Hematopoietic multipotent progenitor cell treated with erythropoietin and hydrocortisone succinate and interleukin-3 and kit ligand, for 17 days (in vitro differentiated cells): ENCODE results near the gene MAMDC4.
"Not testable (repeated sequence)": the region's sequence is repeated elsewhere in the genome, so short reads cannot be mapped to it uniquely, and the experiment has no call there.

Experiments
- DNase-seq: peaks from one replicate; pipeline ENCODE4 v3.0.0-alpha.2; 2015; ENCODE audit warnings: low spot score

Gene MAMDC4

GRCh38 chr9:136851941-136852663 lies at the start of gene MAMDC4:
MAMDC4 (plus strand) TSS chr9:136852346; CDS start chr9:136852417, 71 bp downstream.
- DNase-seq = no peak

- DNase-seq = not testable (repeated sequence)
Observed at GRCh38 chr9:136803009-136803550, 49.1 kb upstream of the MAMDC4 start.

- DNase-seq = no peak
Observed at GRCh38 chr9:136803551-136804508, 48.3 kb upstream of the MAMDC4 start.

- no peak for DNase-seq
Observed at GRCh38 chr9:136804509-136805206, 47.5 kb upstream of the MAMDC4 start.

GRCh38 chr9:136805207-136805740 lies 46.9 kb upstream of the MAMDC4 start:
- DNase-seq = no peak

- DNase-seq = no peak
Observed at GRCh38 chr9:136806067-136806466, 46.1 kb upstream of the MAMDC4 start.

- DNase-seq = no peak
Observed at GRCh38 chr9:136806631-136807201, 45.4 kb upstream of the MAMDC4 start.

- DNase-seq = peak; percentile 79
Observed at GRCh38 chr9:136807281-136808074, 44.7 kb upstream of the MAMDC4 start, which contains the start of gene RABL6. RABL6 (plus strand) TSS chr9:136807948; CDS start chr9:136808197, 249 bp downstream.

- DNase-seq = peak; percentile 27
Observed at GRCh38 chr9:136808075-136808805, 43.9 kb upstream of the MAMDC4 start.

GRCh38 chr9:136808806-136809158 lies 43.4 kb upstream of the MAMDC4 start:
- no peak for DNase-seq

- DNase-seq = no peak
Observed at GRCh38 chr9:136814725-136815421, 37.3 kb upstream of the MAMDC4 start.

- no peak for DNase-seq
Observed at GRCh38 chr9:136815422-136815782, 36.7 kb upstream of the MAMDC4 start.

- no peak for DNase-seq
Observed at GRCh38 chr9:136820971-136821825, 30.9 kb upstream of the MAMDC4 start.

GRCh38 chr9:136821826-136822544 lies 30.2 kb upstream of the MAMDC4 start:
- no peak for DNase-seq

- no peak for DNase-seq
Observed at GRCh38 chr9:136823136-136824046, 28.8 kb upstream of the MAMDC4 start.

- no peak for DNase-seq
Observed at GRCh38 chr9:136824496-136825225, 27.5 kb upstream of the MAMDC4 start.
